Body of pancreas (tissue), 4 donors: Measurements from ENCODE around the gene CCDC85A.

ENCODE experiments used
- CTCF ChIP-seq, 7 experiments: fragments of 450-650 bp in 4 of 7; fragments of 200-600 bp in 3 of 7; sonication (generic) in 3 of 7; IDR thresholded peaks; one replicate each; pipeline ENCODE4 v1.5.1; 2016 to 2019; ENCODE audit warnings: antibody characterized with exemption in 7 of 7
- POLR2A ChIP-seq, 3 donors: fragments of 450-650 bp; IDR thresholded peaks; one replicate each; pipeline ENCODE4 v1.6.1; 2016; ENCODE audit warnings: antibody characterized with exemption in 3 of 3, mild to moderate bottlenecking in 2 of 3

GRCh38 chr2:56266761-56267414 is 83.1 kb downstream of the CCDC85A start:
- TF ChIP-seq CTCF (IDR thresholded peaks at IDR 0.05) (no peak), POLR2A (IDR thresholded peaks at IDR 0.05) (no peak)
